ENCODE measurements around the gene PATL1.
"Not testable (repeated sequence)": the region's sequence is repeated elsewhere in the genome, so short reads cannot be mapped to it uniquely, and the experiment has no call there.

PATL1 gene

DNA sequence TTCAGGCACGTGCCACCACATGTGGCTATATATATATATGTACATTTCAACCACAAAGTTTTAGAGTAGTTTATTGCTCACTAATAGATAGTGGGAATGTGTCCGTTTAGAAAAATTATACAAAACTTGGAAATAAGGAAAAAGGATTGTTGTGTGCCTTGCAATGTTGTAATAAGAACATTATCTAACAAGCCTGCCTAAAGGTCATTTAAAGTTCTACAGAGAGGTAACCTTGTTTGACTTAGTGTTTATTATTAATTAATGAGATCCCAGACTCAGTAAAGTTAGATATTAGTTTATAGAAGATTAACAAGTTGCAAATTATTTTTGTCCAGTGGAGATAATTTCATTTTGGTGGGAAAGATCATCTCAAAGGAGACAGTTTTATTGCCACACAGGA lies 5.5 kb upstream of the PATL1 start:
- no peak for DNase-seq

DNA sequence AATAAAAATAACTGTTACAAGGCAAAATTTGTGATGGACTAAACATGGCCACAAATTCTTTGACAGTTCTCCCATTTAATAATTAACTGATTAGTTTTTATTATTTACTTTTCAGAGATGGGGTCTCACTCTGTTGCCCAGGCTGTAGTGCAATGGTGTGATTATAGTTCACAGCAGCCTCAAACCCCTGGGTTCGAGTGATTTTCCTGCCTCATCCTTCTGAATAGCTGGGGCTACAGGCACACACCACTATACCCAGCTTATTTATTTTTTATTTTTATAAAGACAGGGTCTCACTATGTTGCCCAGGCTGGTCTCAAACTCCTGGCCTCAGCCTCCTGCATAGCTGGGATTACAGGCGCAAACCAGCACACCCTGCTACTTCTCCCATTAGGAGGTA lies 4.5 kb upstream of the PATL1 start:
- DNase-seq: no peak

DNA sequence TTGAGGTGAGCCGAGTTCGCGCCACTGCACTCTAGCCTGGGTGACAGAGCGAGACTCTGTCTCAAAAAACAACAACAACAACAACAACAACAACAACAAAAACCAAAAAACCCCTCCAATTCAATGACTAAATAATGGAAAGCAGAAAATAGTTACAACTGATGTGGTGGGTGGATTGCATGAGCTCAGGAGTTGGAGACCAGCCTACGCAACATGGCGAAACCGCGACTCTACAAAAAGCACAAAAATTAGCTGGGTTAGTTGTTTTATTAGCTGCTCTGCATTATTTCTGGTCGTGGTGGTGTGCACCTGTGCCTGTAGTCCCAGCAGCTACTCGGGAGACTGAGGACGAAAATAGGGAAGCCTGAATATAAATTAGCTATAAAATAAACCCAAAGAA lies 2.6 kb upstream of the PATL1 start:
- DNase-seq: no peak

DNA sequence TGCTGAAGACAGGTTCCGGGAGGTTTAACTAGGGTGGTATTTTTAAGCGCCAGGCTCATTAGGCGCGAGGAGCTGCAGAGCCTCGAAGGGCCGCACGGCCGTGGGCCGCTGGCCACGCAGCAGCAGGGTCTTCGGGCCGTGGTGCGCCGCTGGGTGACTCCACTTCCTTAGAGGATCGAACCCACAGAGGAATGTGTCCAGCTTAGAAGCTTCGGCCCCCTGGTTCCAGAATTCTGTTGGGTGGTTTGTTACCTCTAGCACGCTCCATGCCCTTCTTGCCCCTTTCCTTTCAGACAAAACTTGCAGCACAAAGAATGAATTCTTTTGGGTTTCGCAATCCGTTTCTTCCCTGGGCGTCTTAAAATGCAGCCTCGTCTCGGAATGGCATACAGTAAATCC lies 773 bp upstream of the PATL1 start:
- DNase-seq: no peak

DNA sequence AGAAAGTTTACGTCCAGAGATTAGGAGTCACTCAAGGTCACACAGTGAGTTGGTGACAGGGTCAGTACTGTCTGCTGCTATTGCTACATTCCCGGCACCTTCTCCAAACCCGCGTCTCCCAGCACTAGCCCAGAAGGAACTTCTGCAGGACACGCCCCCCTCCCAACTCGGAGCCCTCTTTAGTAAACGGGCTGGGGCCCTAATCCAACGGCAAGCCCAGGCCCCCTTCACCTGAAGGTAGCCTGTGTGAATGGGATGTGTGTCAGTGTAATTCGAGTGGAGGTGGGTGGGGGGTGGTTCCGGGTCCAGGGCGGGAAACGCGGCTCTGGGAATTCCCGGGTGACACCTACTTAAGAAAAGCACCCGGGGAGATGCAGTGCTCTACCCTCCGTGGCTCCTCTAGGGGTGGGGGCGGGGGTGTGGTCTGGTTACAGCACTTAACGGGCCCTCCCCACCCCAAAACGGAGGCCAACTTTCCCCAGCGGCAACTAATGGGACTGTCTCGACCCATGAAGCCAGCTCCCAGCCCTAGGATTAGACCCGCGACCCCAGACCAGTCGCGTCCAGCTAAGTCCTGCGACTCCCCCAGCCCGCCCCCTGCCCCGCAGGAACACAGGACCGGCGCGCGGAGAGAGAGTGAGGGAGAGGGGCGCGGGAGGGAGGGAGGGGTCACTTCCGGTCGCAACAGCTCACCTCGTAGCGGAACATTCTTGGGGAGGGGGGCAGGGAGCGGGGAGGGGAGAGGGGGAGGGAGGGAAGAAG lies 468 bp downstream of the PATL1 start:
- peak; percentile 79 for DNase-seq

DNA sequence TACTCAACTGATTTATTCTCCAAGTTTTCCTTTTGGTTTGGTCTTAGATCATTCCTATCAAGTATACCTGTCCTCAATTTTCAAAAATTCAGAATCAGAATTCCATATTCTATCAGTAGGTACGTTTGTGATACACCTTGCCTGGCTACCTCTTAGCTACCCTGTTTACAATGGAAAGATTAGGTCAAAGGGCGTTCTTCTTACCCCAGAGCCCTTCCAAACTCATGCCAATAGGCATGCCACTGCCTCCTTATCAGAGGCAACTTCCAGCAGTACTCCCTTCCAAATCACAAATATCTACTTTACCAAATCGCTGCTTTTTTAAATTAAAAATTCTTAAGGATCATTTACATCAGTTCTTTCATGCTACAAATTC lies 1.0 kb downstream of the PATL1 start:
- DNase-seq: no peak

DNA sequence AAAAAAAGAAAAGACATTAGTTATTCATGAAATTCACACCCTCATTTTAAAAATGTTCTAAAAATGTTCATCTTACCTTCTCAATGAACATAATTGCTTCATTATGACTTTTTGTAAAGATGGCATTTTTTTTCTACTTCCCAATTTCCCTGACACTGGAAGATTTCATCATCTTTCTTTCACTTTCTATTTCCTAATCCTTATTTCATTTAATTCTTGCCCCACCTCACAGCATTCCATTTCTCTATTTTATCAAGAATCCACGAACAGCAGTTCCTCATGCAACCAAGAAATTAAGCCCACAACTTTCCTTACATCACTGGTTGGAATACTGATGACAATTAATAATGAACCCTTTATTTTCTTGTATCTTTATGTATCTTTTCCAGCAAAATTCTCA lies 1.9 kb downstream of the PATL1 start:
- no peak for DNase-seq

DNA sequence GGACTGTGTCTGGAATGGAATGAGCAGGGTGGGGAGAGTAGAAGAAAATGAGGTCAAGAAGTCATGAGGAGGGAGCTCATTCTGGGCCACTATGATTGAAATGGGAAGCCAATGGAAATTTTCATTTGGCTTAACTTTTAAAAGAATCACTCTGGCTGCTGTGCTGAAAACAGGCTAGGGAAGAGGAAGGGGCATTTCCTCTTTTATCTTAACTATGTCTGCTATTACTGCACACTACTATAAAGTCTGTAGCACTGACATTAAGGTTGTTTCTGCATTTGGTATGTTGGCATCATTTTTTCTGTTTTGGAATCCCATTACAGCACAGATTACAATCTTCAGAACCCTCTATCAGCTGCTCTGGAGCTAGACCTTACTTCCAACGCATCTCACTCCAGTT lies 8.2 kb downstream of the PATL1 start:
- DNase-seq: no peak

DNA sequence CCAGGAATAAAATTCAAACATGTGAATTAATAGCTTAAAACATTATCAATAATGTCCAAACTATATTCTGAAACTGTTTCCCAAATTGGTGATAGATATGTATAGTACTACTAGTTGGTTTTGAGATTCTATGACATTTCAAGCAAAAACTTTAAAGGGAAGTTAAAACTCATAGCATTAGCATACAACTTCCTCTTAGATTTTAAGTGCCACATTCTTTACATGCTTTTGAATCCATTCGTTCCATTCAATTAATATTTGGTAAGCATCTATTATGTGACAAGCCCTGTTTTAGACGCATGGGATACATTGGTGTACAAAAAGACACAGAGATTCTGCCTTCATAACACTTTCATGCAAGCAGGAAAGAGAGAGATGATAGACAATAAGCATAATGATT lies 8.9 kb downstream of the PATL1 start:
- no peak for DNase-seq

DNA sequence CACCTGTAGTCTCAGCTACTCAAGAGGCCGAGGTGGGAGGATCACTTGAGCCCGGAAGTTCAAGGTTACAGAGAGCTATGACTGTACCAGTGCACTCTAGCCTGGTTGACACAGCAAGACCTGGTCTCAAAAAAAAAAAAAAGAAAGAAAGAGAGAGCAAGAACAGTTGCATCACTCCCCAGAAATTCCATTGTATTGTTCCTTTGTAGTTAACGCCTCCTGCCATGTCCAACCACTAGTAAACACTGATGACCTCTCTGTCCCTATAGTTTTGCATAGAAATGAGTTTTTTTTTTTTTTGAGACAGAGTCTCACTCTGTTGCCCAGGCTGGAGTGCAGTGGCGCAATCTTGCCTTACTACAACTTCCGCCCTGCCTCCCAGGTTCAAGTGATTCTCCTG lies 10.8 kb downstream of the PATL1 start:
- no peak for DNase-seq

DNA sequence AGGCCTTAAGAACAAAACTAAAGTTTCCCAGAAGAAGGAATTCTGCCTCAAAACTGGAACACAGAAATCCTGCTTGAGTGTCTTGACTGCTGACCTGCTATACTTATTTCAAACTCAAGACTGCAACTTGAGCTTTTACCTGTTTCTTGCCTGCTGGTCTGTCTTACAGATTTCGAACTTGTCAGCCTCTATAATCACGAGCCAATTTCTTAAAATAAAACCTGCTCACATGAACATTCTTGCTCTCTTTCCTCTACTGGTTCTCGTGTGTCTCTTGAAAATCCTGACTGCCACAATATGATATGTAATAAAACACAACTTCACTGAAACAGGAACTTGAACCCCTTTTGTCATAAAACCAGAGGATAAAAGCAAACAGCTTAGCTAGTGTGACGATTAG lies 13.9 kb downstream of the PATL1 start:
- DNase-seq: no peak

DNA sequence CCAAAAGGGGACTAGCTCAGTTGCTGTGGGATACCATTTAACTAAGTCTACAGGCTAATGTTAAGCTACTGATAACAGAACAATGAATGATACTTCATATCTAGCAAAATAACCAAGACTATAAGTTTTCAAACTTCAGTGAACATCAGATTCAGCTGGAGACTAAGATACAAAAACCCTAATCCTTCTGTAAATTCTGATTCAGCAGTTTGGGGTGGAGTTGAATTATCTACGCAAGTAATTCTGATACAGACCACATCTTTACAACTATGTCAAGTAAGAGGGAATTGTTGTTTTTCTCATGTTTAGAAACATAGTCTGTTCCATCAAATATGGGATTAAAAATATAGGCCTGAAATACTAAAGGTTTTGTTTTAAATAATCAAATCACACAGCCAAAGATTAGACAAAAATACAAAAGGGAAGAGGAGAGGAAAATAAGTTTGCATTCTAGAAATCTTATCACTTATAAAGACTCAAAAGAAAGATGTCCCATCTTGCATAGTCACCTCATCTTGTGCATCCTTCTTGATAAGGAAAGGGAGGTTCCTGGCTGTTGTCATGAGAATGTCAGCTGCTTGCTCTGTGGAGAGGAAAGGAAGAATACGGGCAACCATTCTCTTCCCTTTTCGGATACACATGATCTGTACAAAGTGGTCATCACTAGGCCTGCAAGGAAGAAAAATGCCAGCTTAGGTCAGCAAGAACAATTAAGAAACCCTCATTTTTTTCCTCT lies 21.4 kb downstream of the PATL1 start:
- no peak for DNase-seq

DNA sequence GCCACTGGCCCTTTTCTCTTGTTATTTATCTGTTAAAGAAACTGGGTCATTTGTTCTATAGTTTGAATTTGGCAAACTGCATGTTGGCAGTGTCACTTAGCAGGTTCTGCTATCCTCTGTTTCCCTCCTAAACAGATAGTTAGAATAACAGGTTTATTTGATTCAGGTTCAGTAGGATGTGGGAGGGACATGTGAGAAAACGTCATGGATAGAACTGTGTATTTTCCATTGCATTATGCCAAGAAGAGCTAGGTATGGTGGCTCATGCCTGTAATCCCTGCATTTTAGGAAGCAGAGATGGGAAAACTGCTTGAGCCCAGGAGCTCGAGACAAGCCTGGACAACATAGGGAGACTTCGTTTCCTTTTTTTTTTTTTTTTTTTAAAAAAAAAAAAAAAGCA lies 24.3 kb downstream of the PATL1 start:
- no peak for DNase-seq

DNA sequence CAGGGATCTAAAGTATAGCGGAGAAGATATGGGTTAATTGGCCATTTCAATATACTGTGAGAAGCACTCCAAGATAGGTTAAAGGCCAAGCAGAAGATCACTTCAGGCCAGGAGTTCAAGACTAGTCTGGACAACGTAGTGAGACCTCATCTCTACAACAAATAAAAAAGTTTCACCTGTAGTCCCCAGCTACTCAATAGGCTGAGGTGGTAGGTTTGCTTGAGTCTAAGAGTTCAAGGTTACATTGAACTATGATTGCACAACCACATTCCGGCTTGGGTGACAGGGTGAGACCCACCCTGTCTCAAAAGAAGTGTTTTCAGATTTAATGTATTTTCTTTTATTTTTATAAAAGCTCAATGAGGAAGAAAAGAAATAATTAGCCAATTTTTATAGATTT lies 25.4 kb downstream of the PATL1 start:
- no peak for DNase-seq

DNA sequence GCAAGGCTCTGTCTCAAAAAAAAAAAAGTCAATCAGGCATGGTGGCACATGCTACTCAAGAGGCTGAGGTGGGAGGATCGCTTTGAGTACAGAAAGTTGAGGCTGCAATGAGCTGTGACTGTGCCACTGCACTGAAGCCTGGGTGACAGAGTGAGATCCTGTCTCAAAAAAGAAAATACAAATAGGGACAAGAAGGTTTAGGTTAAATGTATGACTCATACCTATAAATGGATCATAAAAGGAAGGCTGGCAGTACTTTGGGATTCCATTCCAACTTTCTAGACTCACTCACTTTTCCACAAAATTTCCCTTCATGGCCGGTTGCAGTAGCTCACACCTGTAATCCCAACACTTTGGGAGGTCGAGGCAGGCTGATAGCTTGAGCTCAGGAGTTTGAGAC lies 27.7 kb downstream of the PATL1 start:
- no peak for DNase-seq

DNA sequence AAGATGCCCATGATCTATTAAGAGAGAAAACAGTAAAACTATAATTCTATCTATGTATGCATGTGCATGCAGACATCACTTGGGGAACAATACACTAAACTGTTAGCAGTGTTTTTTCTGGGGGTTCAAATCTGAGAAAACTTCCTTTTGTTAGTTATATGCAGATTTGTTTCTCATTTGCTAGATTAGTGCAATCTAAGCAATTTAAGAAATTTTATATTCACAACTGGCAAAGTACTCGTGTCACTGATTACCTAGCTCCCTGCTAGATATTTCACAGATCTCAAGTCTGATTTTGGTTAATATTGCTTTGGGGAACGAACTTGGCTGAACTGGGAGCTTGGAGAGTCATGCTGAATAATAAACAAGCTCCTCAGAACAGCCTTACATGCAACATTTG lies 38.3 kb downstream of the PATL1 start:
- no peak for DNase-seq

DNA sequence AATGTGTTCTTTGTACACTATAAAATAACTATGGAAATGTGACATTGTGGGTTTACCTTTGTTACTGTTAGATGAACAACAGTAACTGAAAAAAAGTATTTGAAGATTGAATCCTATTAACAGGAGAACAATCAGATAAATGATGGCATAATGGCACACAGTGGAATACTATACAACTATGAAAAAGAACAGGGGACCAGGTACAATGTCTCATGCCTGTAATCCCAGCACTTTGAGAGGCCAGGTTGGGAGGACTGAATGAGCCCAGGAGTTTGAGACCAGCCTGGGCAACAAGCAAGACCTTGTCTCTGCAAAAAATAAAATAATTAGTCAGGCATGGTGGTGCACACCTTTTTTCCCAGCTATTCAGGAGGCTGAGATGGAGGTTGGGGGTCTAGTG lies 38.8 kb downstream of the PATL1 start:
- DNase-seq: no peak

DNA sequence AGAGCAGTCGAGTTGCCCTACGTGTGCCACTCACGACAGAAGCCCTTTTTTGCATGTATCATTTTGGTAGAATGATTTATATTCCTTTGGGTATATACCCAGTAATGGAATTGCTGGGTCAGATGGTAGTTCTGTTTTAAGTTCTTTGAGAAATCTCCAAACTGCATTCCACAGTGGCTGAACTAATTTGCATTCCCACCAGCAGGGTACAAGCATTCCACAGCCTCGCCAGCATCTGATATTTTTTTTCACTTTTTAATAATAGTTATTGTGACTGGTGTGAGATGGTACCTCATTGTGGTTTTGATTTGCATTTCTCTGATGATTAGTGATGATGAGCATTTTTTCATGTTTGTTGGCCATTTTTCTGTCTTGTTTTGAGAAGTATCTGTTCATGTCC lies 41.9 kb downstream of the PATL1 start:
- DNase-seq: not testable (repeated sequence)

DNA sequence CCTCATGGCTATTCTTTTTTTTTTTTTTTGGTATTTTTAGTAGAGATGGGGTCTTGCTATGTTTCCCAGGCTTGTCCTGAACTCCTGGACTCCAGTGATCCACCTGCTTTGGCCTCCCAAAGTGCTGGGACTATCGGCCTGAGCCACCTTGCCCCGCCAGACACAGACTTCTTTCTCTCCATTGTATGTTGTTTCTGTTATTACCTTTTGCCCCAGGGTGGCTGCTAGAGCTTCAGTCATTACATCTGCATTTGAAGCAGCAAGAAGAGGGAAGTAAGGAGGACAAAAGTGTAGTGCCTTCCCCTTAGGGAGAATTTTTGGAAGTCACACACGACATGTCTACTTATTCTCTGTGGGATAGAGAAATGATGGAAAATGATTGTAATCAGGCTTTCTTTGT lies 43.1 kb downstream of the PATL1 start:
- DNase-seq: no peak

DNA sequence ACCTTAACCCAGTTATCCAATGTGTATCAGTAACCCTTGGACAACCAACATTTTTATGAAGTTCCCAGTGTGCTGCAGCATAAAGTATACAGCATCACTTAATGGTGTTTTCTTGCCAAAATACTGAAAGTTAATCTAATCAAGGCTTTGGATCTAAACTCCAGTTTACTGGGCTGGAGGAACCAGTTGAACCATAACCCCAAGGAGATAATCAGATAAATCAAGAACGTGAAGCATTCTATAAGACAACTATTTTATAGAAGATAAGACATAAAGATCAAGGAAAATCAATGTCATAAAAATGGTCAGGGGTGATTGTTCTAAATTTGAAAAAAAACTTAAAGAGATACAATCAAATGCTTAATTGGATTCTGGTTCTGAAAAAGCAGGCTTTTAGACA lies 51.0 kb downstream of the PATL1 start:
- no peak for DNase-seq

DNA sequence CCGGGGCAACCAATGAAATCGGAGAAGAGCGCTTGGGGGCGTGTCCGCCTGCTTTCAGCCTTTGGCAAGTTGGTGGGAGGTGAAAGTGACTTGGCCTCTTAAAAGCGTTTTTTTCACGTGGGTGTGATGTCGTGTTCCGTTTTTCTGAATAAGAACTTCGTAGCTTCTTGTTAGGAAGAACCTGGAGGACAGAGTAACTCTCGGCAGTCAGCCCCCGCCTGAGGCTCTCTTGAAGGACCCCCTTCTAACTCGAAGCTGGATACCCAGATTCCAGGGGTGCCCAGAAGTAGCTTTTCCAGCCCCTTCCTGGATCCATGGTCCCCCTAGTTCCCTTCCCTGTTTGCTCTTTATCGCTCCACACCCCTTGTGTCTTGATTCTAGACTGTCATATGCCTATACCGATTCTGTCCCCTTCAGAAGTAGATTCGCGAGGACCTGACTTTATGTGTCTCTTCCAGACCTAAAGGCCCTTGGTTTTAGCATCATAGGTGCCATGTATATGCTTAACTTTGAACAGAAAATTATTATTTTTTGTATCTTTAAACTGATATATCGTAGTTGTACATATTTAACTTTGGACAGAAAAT lies 52.3 kb downstream of the PATL1 start:
- DNase-seq: no peak

DNA sequence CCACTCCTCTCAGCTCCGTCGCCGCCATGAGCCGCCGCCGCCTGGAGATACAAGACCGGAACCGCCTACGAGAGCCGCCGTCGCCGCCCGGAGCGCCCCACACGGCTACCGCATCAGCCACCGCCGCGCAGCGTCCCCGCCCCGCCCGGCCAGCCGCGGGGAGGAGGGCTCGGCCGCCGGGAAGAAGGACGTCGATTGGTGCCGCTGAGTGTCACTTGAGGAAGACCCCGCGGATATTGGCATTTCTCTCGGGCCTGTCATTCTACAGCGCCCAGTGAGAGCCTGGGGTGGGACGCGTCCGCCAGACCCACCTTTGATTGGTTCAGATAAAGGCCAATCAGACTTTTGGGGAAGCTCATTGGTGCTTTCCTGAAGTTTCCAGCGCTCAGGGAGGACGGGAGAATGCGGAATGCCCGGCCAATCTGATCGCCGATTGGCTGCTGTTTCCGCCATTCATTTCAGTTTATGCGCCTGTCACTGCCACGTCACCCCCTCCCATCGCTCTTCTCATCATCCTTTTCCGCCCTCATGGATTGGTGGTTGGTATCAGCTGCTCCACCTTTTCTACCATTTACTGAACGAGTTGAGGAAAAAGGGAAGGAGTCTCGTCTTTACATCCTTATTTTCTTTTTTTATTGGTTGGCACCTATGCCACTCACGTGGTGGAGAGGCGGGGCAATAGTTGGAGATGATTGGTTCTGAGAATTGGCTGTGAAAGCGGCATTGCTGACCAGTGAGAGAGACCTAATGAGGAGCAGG lies 53.0 kb downstream of the PATL1 start, which contains the start of gene OSBP:
Gene OSBP (minus strand): TSS at position 138 of the 759 bp plus-strand sequence. CDS start 110 bp downstream, at position 28.
- DNase-seq: peak; percentile 100

DNA sequence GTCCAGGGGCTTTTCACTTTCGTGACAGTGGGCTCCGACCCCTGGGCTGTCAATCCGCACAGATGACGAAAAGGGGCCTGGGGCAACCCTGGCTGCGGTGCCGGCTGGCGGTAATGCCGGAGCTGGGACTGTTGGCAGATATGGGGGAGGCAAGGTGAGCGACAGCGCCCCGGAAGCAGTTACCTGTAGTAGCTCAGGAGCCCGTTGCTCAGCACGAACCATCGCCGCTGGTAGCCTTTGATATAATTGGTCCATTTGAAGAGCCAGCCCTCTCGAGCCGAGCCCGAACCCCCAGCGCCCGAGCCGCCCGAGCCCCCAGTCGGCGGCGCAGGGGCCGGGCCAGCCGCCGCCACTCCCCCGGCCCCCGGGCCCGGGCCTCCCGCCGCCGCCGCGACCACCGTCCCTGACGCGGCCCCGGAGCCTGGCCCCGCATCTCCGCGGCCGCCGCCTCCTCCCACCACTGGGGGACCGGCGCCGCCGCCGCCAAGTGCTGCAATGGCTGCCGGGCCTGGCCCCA lies 53.7 kb downstream of the PATL1 start:
- peak; percentile 73 to 74 for DNase-seq

All from CD4-positive, alpha-beta T cell treated with Interleukin-1 beta for 1 hour (primary cell).